Sciatic nerve (tissue), 2 donors: ENCODE measurements around the gene RAB43. TPM values are rescaled to one million over a fixed set of nuclear protein-coding genes. Genes with fewer than 3 reads are reported as not detected.

Source experiments
- ATAC-seq: fragments of 200-7000 bp; cut with Tn5 transposase; one replicate; pipeline ENCODE4 v1.9.1; 2020; ENCODE audit warnings: mild to moderate bottlenecking, moderate library complexity
- DNase-seq: peaks from one replicate; pipeline ENCODE4 v3.0.0-alpha.2; 2020; ENCODE audit warnings: low spot score
- intact Hi-C: fragments of 100-400 bp; cut with DNase I; formaldehyde crosslinking; loops from one replicate; pipeline ENCODE4 v1.14.2; 2022
- total RNA-seq: library from RNA; stranded (reverse); fragmentation: NEBNext Ultra II Directional; extraction: Animal tissue kit (Norgen Biotek cat#: 25700); gene quantifications from one replicate; pipeline ENCODE4 v1.2.1, GENCODE V29; 2021
- donor health status: DM: no; HTN: no; CAD: no.
- donor health status: DM: no; HTN: no; CAD: no.

The RAB43 gene
- total RNA-seq, 1 donor from 2014 or later = 17.9 TPM

GRCh38 chr3:129051871-129052340, 69.7 kb downstream of the RAB43 start:
- intact Hi-C loops = no loop called here
- DNase-seq = no peak
- peak; percentile 51 for ATAC-seq

- no peak for ATAC-seq
- intact Hi-C loops = no loop called here
- DNase-seq = no peak
Measured at GRCh38 chr3:129050556-129051295, 70.9 kb downstream of the RAB43 start.

DNA sequence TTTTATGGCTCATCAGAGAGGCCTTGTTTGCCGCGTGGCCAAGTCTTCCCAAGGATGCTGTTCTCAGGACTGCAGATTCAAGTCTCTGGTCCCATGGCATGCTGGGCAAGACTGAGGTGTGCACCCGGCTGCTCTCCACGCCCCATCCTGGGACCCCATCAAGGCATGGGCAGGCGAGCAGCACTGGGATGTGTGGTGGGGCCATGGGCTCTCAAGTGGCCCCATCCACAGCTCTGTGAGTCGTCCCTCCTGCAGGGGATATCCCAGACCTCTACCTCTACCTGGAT, 74.1 kb downstream of the RAB43 start:
- intact Hi-C loops = no loop called here
- DNase-seq (no peak), ATAC-seq (no peak)

GRCh38 chr3:129046732-129047552, 74.7 kb downstream of the RAB43 start:
- no peak for DNase-seq
- intact Hi-C loops = no loop called here
- peak; percentile 25 for ATAC-seq

DNA sequence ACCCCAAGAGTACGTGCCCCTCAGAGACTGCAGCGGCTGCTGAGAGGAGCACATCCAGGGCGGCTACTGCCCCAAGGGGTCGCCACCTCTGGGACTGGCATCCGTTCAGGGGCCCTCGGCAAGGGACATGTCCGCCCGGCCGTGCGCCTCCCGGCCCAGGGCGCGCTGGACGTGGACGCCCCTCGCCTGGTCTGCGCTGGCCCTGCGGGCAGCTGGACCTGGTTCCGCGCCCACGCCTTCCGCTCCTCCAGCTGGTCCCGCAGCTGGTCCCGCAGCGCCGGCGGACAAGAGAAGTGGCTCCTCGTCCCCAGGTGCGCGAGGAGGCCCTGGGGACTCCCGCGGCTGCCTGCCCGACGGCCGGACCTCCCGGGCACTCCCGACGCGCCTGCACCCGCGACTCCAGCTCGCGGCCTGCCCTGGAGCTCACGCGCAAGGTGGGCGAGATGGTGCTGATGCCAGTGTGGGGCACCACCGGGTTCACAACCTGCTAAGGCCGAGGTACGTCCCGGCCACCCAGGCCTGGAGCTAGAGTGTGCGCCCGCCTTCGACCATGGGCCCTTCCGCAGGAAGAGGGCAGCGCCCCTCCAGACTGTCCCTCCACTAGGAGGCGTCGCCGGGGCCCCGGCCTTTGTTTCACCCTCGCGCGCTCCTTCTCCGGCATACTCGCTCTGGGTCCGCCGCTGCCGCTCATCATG, 75.4 kb downstream of the RAB43 start:
- DNase-seq = no peak
- intact Hi-C loops = no loop called here
- ATAC-seq = peak; percentile 17

DNA sequence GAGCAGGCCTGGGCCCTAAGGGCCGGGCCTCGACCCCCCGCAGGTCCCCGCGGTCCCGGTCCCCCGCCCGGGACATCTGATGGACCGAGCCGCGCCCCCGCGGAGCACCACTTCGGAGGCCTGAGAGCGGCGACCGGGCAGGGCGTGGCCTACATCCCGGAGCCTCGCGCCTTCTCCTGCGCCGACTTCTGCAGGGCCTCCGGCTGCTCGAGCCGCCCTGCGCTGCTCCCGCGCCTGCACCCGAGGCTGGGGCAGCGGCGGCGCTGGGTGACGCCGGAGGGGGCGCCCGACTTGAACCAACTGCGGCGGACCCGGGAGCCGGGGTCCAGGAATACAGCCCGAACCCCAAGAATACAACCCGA, 75.9 kb downstream of the RAB43 start:
- intact Hi-C loops = no loop called here
- DNase-seq (no peak), ATAC-seq (peak; percentile 42)

- no peak for ATAC-seq
- intact Hi-C loops = no loop called here
- DNase-seq = peak; percentile 40
Measured at GRCh38 chr3:129040579-129041300, 80.9 kb downstream of the RAB43 start.

DNA sequence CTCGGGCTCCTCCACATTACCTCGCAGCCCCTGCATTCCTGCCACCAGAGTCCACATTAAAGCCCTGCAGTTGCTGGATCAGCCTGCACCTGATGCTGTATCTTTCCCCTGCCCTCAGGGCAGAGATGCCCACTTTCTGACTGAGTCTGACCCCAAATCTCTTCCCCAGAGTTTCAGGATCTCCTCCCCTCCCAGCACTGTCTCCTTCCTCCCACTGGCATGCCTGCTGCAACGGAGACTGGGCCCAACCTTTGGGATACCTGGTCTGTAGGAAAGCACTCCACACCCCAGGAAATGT, 81.6 kb downstream of the RAB43 start:
- DNase-seq = no peak
- intact Hi-C loops = no loop called here
- no peak for ATAC-seq

DNA sequence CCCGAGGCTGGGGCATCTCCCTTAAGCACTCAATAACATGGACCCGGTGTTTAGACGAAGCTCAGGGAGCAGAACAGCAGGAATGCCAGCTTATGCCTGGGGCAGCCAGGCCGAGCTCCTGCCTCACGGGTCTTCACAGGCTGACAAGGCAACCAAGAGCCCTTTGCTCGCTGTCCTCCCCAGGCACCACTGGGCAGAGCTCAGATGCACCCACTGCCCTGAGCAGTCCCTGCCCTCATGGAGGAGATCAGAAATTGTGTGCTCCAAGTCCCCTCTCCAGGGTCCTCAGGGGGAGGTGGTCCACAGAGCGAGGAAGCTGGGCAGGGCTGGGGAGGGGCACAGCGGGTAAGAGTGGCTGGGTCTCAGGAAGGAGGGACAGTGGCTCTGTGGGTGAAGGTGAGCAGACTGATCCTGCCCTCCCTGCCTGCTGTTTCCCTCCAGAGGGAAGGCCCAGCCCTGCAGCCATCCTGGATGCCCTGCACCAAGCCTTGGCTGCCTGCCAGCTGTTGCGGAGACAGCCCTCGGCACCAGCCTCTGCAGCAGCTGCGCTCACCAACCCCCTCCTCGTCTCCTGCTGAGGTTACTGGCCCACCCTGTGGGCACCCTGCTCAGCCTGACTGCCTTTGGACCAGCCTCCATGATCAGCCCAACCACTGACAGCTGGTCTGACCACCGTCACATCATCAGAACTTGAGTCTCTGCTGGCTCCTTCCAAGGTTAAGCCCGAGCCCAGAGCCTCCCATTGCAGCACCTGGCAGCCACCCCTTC, 82.1 kb downstream of the RAB43 start:
- ATAC-seq (peak; percentile 32), DNase-seq (peak; percentile 49)
- intact Hi-C loops = loop anchor here (1.0 kb wide), 1 partner anchor 36 kb away; no protein-coding TSS in a partner anchor

GRCh38 chr3:129038121-129038855, 83.3 kb downstream of the RAB43 start:
- DNase-seq (peak; percentile 30), ATAC-seq (no peak)
- intact Hi-C loops = no loop called here

Other genes starting within 250 kb of the RAB43 start
- gene ACAD9, start 242.2 kb downstream of the RAB43 start, total RNA-seq = 54.0 TPM
- gene CFAP92, start 127.7 kb downstream of the RAB43 start, total RNA-seq = 1.2 TPM
- gene EFCC1, start 120.5 kb downstream of the RAB43 start, total RNA-seq = 1.6 TPM
- gene GP9, start 61.0 kb downstream of the RAB43 start, total RNA-seq = 0.53 TPM
- 31.9 TPM for gene ISY1, start 39.3 kb upstream of the RAB43 start, total RNA-seq
- gene CNBP, start 62.1 kb upstream of the RAB43 start, total RNA-seq = 321 TPM
- 111 TPM for gene COPG1, start 127.8 kb upstream of the RAB43 start, total RNA-seq
- gene HMCES, start 157.1 kb upstream of the RAB43 start, total RNA-seq = 36.6 TPM